Myocyte (in vitro differentiated cells): ENCODE data around the gene CAMK2D. TPM values are rescaled to one million over a fixed set of nuclear protein-coding genes. Genes with fewer than 3 reads are reported as not detected.

Source experiments
- DNase-seq: peaks from one replicate; pipeline ENCODE4 v3.0.0-alpha.2; 2012; ENCODE audit warnings: low read depth
- total RNA-seq: library from RNA; depleted of rRNA; stranded (reverse); fragments of >200 nt; gene quantifications from 2 replicates; pipeline ENCODE4 v1.2.3, GENCODE V29; 2014

CAMK2D gene
- total RNA-seq, 1 donor from 2014 or later, result 306 TPM

DNA sequence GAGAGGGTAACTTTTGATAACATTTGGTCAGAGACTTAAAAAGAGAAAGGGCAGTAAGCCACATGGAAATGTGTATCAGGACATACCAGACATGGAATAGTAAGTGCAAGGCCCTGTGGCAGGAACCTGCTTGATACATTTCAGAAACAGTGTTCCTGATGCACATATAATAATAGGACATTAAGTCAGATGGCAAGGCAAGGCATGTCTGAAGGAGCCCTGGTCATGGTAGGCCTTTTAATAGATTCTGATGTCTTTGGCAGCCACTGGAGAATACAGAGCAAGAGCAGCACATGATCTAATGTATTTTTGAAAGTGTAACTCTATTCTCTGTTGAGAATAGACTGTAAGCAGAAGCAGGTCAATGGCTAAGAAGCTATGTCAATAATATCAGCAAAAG, 279.7 kb downstream of the CAMK2D start:
- peak; percentile 87 for DNase-seq

DNA sequence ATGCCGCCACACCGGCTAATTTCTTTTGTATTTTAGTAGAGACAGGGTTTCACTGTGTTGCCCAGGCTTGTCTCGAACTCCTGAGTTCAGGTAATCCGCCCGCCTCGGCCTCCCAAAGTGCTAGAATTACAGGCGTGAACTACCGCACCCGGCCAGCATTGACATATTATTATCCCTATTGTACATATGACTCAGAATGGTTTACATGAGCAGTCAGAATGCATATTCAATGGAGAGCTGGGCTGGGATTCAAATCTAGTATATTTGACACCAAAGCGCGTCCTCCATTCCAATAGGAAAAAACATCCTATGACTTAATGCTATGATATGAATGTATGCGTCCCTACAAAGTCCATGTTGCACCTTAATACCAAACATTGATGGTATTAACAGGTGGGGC, 281.4 kb downstream of the CAMK2D start:
- no peak for DNase-seq

DNA sequence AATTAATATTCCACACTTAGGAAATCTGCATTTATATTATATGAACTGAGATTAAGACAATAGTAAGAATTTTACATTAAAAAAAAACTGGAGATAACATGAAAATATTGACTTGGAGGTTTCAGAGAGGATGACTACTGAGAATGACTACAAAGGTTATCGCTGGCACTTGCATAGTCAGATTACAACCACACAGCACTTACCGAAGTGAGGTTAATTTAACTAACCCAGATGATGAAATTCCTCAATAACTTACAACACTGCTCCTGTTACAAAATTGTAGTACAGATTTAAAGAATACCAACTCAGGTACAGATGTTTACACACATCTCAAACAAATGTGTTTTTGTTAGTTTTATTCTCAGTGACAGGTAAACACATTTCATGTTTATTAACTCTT, 283.5 kb downstream of the CAMK2D start:
- no peak for DNase-seq

DNA sequence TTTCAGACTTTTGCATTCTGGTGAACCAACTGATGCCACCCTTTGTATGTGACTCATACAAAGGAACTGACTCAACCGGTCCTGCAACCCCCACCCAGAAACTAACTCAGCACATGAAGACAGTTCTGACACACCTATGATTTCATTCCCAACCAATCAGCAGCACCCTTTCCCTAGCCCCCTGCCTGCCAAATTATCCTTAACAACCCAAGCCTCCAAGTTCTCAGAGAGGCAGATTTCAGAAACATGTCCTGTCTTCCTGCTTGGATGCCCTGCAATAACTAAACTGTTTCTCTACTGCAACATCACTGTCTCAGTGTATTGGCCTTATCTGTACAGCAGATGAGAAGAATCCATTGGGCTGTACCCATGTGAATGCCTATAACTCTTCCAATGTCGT, 284.7 kb downstream of the CAMK2D start:
- no peak for DNase-seq

DNA sequence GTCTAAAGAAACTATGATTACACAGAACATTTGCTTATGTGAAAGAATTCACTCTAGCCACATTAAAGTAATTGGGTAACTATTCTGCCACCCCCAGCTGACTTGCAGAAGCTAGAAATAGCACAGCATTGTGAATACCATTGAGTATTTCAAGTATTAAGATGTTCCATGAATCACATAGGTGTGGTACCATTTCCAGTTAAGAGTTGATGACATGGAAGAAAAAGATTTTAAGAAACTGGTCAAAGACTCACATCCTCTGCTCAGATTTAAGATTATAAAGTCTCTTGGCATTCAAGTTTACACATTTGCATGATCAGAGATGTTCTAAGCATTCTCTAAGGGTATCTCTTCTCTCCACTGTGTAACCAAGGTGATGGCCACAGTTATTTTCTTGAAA, 287.5 kb downstream of the CAMK2D start:
- peak; percentile 80 for DNase-seq

DNA sequence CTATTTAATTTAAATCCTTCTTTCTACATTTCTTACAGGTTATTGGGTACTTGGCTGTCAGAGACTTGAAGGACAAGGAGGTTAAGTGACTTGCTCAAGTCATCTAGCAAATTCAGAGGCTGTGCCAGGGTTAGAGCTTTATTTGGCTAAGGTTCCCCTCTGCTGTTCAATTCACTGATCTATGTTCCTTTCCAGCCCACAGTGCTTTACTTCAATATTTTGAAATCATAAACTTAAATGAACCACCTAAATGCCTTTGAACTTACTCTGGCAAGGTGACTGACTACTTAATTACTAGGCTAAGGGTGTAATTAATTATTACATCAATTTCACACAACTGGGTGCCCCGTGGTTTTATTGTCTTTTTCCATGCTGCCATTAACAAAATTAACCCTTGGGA, 288.7 kb downstream of the CAMK2D start:
- no peak for DNase-seq

DNA sequence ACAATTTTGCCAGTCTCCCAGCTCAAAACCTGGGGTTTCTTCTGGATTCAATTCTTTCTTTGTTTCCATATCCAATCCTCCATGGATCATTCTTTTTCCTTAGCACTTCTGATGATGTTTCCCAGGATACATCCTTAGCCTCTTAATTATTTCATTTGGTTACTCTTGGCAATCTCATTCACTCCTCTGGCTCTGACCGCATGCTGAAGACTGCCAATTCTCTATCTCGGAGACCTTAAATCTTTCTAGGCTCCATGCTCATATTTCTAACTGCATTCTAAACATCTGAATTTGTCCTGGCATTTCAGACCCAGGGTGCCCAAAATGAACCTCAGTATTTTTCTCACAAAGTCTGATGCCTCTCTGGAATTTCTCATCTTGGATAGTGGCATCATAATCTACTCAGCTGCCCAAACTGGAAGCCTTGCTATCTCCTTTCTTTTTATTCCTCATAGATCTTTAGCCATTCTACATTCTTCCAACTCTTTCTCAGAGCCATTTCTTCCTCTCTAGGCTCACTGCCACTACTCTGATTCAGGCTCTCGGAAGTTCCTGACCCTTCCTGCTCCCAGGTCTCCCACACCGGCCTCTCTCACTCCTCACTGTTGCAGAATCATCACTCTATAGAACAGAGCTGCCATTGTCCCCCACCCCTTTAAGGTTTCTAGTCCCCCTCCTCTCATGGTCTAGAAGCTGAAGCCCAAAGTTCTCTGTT, 290.2 kb downstream of the CAMK2D start:
- no peak for DNase-seq

DNA sequence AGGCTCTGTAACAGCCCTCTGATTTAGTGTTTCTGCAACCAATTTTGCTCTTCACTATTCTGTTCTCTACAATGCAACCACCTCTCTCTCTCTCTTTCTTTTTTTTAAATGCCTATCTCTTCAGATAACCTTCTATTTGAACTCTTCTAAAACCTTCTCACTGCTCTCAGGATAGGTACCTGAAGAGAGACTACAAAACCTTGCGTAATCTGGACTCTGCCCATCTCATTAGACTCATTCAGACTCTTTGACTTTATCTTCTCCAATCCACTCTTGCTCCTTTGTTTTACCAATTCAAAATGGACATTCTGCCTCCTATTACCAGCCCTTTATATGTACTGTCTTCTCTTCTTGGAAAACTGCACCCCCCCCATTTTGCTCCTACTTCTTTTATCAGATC, 291.6 kb downstream of the CAMK2D start:
- no peak for DNase-seq

DNA sequence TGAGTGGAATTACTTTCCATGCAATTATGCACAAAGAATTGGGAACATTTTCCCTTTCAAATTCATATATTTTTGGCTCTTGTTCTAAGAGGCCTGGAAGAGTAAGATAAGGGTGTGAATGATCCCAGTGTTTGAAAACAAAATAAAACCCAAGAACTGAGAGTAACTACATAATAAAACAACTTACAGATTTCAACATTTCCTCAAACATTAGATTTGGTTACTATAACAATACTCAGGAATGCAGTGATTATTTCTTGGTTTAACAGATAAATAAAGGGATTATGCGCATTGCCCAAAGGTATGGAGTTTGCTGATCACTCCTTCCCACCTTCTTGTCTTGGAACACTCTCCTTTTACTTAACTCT, 292.5 kb downstream of the CAMK2D start:
- DNase-seq, result no peak

DNA sequence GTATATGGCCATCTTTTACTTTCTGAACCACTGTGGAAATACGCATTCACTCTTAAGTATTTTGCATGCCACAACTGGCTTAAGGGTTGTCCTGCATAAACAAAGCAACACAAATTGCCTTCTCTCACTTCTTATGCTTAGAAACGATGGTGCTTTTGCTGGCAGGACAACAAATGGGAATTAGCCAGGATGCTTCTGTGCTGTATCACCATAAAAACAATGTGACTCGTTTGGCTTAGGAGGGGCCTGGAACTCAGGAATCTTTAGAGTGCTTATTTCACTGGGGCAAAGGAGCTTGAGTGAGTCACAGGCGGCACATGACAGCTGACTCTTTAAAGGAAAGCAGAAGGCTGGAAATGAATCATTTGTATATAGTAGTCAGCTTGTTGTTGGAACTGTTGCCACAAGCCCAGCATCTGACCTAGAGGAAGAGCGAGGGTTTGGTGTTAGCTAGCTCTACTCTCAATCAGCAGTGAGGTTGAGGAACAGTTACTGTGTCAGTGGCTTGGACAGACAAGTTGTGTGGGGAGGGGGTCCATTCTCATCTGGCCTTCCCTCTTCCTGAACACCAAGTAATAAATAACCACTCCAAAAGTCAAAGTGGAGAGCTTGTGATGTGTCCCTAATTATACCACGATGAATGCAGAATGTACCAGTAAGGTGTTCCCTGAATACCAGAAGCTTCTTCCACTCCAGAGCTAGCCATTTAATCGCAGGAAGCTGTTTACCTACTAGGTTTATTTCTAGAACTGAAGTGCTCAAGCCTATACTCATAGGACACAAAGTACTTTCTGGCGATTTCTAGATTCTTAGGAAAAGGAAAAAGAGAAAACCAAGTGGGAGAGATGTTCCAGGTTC, 293.1 kb downstream of the CAMK2D start:
- DNase-seq, result peak; percentile 100

DNA sequence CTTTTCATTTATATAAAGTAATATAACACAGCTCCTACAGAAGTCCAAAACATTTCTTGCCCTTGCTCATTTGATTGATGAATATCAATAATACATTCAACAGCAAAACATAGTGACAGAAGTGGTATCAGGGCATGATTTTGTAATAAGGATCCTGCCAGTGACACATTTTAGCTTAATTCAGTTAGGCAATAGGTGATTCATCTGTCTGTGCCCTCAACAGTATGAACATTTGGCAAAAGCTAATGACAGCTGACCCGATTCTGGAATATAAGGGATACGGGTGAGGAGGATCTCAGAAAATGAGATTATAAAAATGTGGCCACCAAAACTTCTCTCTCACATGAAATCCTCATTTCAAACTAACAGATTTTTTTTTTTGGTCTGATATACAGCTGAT, 294.0 kb downstream of the CAMK2D start:
- peak; percentile 90 for DNase-seq

DNA sequence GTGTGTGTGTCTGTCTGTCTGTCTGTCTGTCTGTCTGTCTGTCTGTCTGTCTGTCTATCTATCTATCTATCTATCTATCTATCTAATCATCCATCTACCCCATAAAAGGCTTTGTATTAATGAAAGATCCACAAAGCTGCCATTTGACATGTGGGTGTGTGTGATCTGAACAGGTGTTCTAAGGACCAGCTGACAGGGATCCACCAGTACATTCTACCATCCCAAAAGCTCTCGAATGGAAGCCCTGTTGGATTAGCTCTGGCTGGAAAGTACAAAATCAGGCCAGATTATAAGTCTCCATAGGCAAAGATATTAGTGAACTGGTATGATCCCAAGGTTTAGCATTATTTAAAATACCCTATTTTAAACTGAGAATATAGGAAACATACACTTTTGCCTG, 299.3 kb downstream of the CAMK2D start:
- DNase-seq, result peak; percentile 72

DNA sequence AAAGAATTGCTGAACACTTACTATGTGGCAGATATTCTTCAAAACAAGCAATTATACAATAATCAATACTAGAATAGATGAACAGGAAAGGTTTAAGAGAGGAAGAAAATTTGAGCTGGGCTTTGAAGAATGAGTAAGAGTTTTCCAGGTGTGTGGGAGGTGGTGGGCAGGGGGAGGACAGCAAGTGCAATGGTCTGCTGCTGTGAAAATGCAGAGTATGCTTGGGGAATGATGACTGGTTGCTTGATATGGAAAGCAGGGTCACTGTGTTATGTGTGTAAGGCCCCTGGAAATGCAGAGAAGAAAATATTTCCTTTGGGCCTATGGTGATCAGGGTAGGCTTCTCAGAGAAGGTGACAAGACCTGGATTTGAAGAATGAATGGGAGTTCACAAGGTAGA, 300.3 kb downstream of the CAMK2D start:
- no peak for DNase-seq

DNA sequence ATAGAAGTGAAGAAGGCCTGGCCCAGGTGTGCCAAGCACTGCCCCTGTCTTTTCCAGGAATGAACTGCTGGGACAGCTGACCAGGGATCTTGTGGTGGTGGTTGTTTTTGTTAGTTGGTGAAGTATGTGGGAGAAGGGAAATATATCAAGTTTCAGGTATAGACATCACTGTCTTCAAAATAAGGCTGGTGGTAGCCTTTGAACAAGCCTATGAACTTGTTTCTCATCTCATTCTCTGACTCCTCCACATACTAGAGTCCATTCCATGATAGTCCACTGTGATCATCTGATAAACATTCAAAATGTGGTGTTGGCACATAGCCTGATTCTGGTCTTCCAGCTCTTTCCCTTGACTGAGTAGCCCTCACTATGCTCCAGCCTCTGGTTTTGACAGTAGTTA, 303.7 kb downstream of the CAMK2D start:
- peak; percentile 88 for DNase-seq

DNA sequence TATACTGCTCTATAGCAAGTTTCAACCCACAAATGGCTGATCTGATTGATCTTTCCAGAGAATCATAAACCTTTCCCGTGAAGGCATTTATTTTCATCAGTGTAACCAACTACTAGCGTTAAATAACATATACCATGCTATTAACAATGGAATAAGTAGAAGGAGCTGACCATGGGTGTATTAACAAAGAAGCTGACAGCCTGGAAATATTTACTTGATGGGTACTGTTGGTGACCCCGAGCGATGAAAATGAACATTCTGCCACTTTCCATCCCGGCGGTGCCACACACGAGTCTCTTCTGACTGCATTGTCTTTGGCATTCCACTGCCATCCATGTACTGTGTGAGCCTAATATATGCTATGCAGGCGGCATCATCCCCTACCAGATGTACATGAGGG, 304.4 kb downstream of the CAMK2D start:
- no peak for DNase-seq

DNA sequence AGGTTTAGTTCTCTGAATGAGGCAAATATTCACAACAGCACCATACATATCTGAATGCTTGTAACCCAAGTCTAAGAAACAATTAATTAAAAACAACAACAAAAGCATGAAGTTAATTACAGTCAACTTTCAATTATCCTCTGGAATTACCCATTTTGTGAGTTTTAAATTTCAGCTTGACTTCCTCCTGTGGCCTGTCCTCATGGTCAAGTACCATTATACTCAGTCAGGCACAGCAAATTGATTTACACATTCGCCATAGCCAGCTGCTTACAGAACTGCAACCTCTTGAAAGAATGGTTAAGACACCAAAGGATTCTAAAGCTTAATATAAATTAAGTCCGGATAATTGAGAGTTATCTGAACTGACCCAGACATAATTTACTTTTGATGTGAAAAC, 306.5 kb downstream of the CAMK2D start:
- DNase-seq, result no peak

DNA sequence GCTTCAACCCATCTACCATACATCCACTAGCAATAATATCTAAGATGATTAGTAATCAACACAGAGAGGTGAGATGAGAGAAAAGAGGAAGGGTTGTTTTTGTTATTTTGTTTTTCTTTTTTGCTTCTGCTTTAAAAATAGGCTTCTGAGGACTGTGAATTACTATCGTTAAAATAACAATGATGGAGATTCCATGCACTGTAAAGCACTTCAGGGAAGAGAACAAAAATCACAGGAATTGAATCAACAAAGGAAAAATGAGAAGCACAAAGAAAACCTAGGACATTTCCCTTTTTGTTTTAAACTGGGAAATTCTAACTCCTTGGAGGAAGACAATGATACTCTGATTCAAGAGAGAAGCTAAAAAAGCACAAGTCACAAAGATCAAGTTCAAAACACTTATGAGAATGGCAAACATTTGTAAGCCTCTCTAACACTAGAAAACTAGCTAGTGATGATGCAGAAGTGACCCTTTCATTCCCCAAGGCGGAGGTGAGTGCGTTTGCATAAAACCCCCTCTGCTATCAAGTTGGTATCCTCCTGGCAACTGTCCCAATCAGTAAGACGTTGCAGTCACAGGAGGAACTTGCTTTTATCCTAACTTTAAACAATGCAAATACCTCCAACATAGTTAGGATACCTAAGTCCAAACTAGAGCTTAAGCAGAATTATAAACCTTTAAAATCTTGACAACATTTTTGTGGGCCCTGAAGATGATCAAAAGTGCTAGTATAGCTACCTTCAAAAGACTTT, 308.5 kb downstream of the CAMK2D start:
- peak; percentile 40 for DNase-seq

DNA sequence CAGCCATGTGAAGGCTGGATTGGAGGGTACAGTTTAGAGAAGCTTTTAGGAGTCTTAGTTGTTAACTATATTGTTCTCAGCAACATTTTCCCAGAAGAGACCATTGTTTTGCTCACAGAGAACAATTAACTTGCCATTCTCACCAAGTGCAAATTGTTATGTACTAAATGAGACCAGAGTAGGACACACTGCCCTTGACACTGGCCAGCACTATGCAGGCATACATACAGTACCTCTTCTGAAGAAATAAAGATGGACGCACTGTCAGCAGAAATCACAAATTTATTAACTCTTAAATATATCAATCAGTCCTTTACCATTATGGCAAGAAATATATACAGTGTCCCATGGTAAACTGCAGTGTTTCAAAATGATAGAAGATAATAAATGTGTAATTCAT, 309.4 kb downstream of the CAMK2D start:
- no peak for DNase-seq

DNA sequence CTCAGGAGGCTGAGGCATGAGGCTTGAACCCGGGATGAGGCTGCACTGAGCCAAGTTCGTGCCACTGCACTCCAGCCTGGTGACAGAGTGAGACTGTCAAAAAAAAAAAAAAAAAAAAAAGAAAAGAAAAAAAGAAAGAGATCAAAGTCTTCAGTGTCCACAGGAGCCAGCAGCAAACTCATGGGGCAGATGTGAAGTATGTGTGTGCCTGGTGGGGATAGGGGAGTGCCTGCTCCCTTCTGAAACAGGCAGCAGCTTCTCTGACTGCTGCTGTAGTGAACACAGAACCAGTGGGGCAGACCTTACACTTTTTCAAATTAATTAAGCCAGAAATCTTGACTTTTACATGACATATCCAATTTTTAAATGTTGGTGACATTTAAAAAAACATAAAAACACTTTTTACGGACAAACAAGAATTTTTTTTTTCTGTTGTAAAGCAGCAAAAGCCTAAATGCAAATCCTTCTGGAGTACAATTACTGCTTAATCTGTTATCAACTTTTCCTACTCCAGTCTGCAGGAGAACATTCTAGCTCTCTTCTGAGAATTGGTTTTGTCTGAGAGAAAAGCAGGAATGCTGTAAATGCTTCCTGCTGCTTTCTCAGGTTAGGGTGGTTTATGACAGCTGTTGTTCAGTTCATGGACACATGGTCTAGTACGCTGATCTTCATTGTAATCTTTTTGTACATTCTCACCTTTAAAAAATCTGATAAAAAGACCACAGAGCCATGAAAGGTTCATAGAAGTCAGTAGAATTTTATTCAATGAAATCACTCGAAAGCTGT, 311.1 kb downstream of the CAMK2D start:
- DNase-seq, result peak; percentile 46

DNA sequence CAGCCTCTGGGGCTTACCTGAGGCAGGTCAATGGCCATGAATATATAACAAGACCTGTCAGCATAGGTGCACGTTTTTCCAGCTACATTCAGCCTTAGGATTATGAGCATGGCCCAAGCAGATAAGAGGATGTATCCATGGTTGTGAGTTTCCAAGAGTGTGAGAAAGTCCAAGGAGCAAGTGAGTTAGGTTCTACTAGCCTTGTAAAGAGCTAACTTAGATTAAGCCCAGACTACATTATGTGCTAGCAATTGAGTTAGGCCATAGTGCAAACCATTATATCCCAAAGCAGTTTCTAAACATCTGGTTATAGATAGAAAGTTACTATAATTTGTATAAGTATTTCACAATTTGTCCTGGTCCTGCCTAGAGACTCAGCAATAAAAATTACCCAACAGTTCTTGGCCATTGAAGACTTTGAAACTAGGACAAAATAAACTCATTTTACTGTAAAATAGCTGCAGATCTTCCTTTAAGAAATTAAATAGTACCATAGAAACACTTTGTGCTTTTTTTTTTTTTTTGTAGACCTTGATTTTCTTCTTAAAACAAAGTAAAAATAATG, 312.0 kb downstream of the CAMK2D start:
- DNase-seq, result no peak

DNA sequence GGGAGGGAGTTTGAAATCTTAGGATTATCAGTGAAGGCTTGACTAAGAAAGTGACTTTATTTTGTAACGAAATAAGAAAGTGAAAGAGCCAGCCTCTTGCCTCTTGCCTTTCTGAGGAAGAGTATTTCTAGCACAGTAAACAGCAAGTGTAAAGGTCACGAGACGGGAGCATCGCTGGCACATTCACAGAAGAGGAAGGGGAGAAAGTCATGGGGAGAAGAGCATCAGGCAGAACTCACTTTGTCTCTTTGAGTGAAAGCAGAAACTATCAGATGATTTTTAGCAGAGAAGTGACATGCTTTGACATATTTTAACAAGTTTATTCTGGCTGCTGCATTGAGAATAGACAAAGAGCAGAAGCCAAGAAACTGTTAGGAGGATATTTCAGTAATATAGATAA, 313.8 kb downstream of the CAMK2D start:
- no peak for DNase-seq
